HG02943 (cell line): ENCODE data around the gene CHMP4A.
"Not testable (repeated sequence)": the region's sequence is repeated elsewhere in the genome, so short reads cannot be mapped to it uniquely, and the experiment has no call there.

Source experiments
- ATAC-seq: cut with Tn5 transposase; IDR thresholded peaks from one replicate; pipeline ENCODE4 v1.9.1; 2021; ENCODE audit warnings: mild to moderate bottlenecking, low read depth, moderate library complexity; ENCODE audit not compliant: unreplicated experiment

CHMP4A gene

GRCh38 chr14:24228902-24229301 is 15.6 kb upstream of the CHMP4A start:
- no peak for ATAC-seq

GRCh38 chr14:24226473-24226872 is 13.2 kb upstream of the CHMP4A start:
- ATAC-seq = no peak

GRCh38 chr14:24224618-24225071 is 11.4 kb upstream of the CHMP4A start:
- ATAC-seq = no peak

GRCh38 chr14:24222987-24223386 is 9.7 kb upstream of the CHMP4A start:
- ATAC-seq = not testable (repeated sequence)

- no peak for ATAC-seq
Observed at GRCh38 chr14:24219521-24219920, 6.2 kb upstream of the CHMP4A start.

- no peak for ATAC-seq
Observed at GRCh38 chr14:24219080-24219479, 5.8 kb upstream of the CHMP4A start.

GRCh38 chr14:24216876-24217275 is 3.6 kb upstream of the CHMP4A start:
- not testable (repeated sequence) for ATAC-seq

- no peak for ATAC-seq
Observed at GRCh38 chr14:24216345-24216699, 3.0 kb upstream of the CHMP4A start.

- ATAC-seq = peak; percentile 50
Observed at GRCh38 chr14:24215495-24216344, 2.4 kb upstream of the CHMP4A start, which contains the start of gene MDP1. TSS of gene MDP1 (minus strand) at chr14:24216066. CDS start at chr14:24215955, 111 bp downstream.

- no peak for ATAC-seq
Observed at GRCh38 chr14:24213866-24214662, 776 bp upstream of the CHMP4A start.

- no peak for ATAC-seq
Observed at GRCh38 chr14:24211311-24211710, 2.0 kb downstream of the CHMP4A start.

- ATAC-seq = no peak
Observed at GRCh38 chr14:24207625-24208024, 5.7 kb downstream of the CHMP4A start.

- ATAC-seq = no peak
Observed at GRCh38 chr14:24207104-24207551, 6.2 kb downstream of the CHMP4A start.

- ATAC-seq = no peak
Observed at GRCh38 chr14:24206260-24207103, 6.8 kb downstream of the CHMP4A start.

- no peak for ATAC-seq
Observed at GRCh38 chr14:24204163-24205146, 8.8 kb downstream of the CHMP4A start.

GRCh38 chr14:24203249-24203886 is 9.9 kb downstream of the CHMP4A start:
- not testable (repeated sequence) for ATAC-seq

GRCh38 chr14:24202538-24202937 is 10.8 kb downstream of the CHMP4A start:
- not testable (repeated sequence) for ATAC-seq

GRCh38 chr14:24198814-24199524 is 14.3 kb downstream of the CHMP4A start:
- ATAC-seq = no peak
